Measurements from ENCODE around the gene FES.

DNA sequence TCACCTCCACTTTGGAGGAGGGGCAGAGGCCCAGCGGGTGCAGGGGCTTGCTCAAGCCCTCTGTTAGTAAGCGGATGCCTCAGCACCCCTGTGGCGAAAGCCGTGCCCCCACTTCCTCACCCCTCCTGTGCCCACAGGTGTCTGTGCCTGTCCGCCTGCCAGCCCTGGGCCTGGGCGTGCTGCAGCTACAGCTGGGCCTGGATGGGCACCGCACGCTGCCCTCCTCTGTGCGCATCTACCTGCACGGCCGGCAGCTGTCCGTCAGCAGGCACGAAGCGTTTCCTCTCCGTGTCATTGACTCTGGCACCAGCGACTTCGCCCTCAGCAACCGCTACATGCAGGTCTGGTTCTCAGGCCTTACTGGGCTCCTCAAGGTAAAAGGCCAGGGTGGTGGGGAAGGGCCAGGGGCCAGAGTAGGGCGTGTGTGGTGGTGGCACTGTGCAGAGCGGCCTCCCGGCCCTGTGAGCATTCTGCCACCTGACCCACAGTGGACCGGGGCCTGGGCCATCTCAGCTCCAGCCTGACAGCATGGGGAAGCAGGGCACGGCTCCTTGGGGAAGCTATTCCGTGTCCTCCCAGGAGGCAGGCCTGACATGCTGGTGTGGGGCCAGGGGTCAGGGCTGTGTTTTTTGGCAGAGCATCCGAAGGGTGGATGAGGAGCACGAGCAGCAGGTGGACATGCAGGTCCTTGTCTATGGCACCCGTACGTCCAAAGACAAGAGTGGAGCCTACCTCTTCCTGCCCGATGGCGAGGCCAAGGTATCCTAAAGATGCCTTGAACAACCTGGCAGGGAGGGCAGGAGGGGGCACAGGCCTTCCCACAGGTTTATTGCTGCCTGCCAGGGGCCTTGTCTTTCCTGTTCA is 27.8 kb downstream of the FES start:
- TF ChIP-seq, protein P1, sequence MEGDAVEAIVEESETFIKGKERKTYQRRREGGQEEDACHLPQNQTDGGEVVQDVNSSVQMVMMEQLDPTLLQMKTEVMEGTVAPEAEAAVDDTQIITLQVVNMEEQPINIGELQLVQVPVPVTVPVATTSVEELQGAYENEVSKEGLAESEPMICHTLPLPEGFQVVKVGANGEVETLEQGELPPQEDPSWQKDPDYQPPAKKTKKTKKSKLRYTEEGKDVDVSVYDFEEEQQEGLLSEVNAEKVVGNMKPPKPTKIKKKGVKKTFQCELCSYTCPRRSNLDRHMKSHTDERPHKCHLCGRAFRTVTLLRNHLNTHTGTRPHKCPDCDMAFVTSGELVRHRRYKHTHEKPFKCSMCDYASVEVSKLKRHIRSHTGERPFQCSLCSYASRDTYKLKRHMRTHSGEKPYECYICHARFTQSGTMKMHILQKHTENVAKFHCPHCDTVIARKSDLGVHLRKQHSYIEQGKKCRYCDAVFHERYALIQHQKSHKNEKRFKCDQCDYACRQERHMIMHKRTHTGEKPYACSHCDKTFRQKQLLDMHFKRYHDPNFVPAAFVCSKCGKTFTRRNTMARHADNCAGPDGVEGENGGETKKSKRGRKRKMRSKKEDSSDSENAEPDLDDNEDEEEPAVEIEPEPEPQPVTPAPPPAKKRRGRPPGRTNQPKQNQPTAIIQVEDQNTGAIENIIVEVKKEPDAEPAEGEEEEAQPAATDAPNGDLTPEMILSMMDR (IDR thresholded peaks at IDR 0.05 in 4 of 5, conservative IDR thresholded peaks at IDR 0.05 in 1 of 5), result no peak
- no peak for TF ChIP-seq POLR2A (IDR thresholded peaks at IDR 0.05)

All from gastrocnemius medialis (tissue), 4 donors.